ENCODE measurements around the gene RBM43. TPM values are rescaled to one million over a fixed set of nuclear protein-coding genes. Genes with fewer than 3 reads are reported as not detected.

Gene RBM43
- total RNA-seq, 1 donor from 2014 or later = 5.1 TPM

DNA sequence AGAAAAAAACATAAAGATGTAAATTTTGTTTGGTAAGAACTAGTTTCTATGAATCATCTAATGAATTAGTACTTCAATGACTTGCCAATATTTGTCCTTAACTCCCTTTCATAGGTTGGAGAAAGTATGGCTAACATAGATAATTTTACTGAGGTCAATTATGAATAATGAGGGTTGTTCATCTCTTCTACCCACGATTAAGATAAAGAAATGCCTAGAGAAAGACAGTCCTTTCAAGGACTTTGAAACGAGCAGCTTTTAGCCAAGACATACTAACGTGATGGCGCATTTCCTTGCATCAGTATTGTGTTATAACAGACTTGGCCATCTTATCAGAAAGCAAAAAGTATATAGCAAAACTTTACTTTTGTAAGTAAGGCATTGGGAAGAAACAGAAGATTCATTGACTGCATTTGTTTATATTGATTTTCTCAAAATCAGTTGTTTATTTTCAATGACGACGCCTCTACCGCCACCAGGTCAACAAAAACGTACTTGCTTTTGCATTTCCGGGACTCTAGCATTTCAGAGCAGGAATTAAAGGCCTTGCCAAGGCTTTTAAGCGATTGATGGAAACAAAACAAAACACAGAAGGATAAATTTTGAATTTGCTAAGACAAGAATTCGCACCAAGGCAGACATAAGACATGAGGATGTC is 961 bp downstream of the RBM43 start:
- no peak for TF ChIP-seq CTCF (conservative IDR thresholded peaks at IDR 0.05)
- DNase-seq (ENCODE audit: extremely low spot score, unreplicated experiment) = no peak
- H3K4me1 Mint-ChIP-seq (ENCODE audit: unreplicated experiment) = peaks cover 16% of the 10 kb centered on the region

GRCh38 chr2:151258121-151258520 is 3.5 kb downstream of the RBM43 start:
- Mint-ChIP-seq H3K4me3 (no peak overlapping the region), H3K4me1 (ENCODE audit: unreplicated experiment) (peaks cover 16% of the 10 kb centered on the region), H3K9me3 (no peaks in the 10 kb centered on the region), H3K36me3 (peaks cover 16% of the 10 kb centered on the region), H3K27ac (no peak overlapping the region), H3K27me3 (no peaks in the 10 kb centered on the region)
- DNase-seq (ENCODE audit: extremely low spot score, unreplicated experiment) = no peak
- no peak for TF ChIP-seq CTCF (conservative IDR thresholded peaks at IDR 0.05)

More for the DNA sequence above, 961 bp downstream of the RBM43 start:
- peak overlapping the region; percentile 86 for H3K4me3 Mint-ChIP-seq
- no peaks in the 10 kb centered on the region for H3K27me3 Mint-ChIP-seq
- no peaks in the 10 kb centered on the region for H3K9me3 Mint-ChIP-seq
- H3K27ac Mint-ChIP-seq = peak overlapping the region; percentile 72
- H3K36me3 Mint-ChIP-seq = no peaks in the 10 kb centered on the region

GRCh38 chr2:151252646-151253045 is 9.0 kb downstream of the RBM43 start:
- Mint-ChIP-seq H3K4me1 (ENCODE audit: unreplicated experiment) (peaks cover 7% of the 10 kb centered on the region), H3K27ac (no peak overlapping the region), H3K9me3 (peaks cover 5% of the 10 kb centered on the region), H3K27me3 (no peaks in the 10 kb centered on the region), H3K36me3 (peaks cover 43% of the 10 kb centered on the region), H3K4me3 (no peak overlapping the region)
- TF ChIP-seq CTCF (conservative IDR thresholded peaks at IDR 0.05) = no peak
- no peak for DNase-seq (ENCODE audit: extremely low spot score, unreplicated experiment)

DNA sequence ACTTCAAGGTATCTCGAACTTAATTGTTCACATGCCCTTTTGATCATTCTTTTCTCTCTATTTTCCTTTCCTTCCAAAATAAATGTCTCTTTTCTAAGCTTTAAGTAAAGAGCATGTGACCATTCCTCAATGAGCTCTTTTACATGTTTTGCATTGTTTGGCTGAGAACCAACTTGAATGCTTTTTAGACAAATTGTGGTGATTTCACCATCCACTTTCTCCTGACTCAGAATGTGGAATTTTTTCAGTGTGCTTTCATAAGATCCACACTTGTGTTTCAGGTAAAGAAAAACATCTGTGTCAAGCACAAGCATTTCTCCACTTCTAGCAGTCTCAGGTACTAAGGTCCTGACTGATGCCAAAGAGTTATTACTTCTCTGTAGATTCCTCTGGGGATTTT is 10.7 kb downstream of the RBM43 start:
- no peak for TF ChIP-seq CTCF (conservative IDR thresholded peaks at IDR 0.05)
- Mint-ChIP-seq H3K27ac (no peak overlapping the region), H3K4me3 (no peak overlapping the region), H3K4me1 (ENCODE audit: unreplicated experiment) (peaks cover 7% of the 10 kb centered on the region), H3K27me3 (no peaks in the 10 kb centered on the region), H3K36me3 (peaks cover 43% of the 10 kb centered on the region), H3K9me3 (peaks cover 5% of the 10 kb centered on the region)
- DNase-seq (ENCODE audit: extremely low spot score, unreplicated experiment) = no peak

DNA sequence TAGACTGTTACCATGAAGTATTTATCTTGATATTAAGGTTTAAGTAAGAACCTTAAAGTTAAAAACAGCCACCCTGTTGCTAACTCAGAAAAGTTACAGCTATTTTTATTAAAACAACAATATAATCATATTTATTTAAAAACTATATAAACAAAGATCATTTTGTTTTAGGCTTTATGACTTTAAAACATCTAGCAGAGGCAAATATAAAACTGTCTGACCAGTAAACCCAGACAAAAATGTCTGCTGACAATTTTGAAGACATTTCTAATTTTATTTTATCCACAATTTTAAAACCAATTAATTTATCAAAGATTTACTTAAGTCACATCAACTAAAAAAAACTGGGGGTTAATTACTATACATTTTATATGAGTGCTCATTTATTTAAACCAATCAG is 14.2 kb downstream of the RBM43 start:
- DNase-seq (ENCODE audit: extremely low spot score, unreplicated experiment) = no peak
- no peak for TF ChIP-seq CTCF (conservative IDR thresholded peaks at IDR 0.05)
- H3K9me3 Mint-ChIP-seq = peaks cover 13% of the 10 kb centered on the region
- no peak overlapping the region for H3K4me3 Mint-ChIP-seq
- peaks cover 7% of the 10 kb centered on the region for H3K4me1 Mint-ChIP-seq (ENCODE audit: unreplicated experiment)
- H3K27ac Mint-ChIP-seq = no peak overlapping the region
- H3K36me3 Mint-ChIP-seq = peaks cover 29% of the 10 kb centered on the region
- H3K27me3 Mint-ChIP-seq = no peaks in the 10 kb centered on the region
